Islet of Langerhans (tissue), 1 donor: ENCODE results near the gene LRFN2.

Experiments used
- FAIRE-seq: peaks from one replicate; lab custom pipeline; 2011; peaks lifted over from hg19 to GRCh38; lab: Jason Lieb, UNC

LRFN2 gene

DNA sequence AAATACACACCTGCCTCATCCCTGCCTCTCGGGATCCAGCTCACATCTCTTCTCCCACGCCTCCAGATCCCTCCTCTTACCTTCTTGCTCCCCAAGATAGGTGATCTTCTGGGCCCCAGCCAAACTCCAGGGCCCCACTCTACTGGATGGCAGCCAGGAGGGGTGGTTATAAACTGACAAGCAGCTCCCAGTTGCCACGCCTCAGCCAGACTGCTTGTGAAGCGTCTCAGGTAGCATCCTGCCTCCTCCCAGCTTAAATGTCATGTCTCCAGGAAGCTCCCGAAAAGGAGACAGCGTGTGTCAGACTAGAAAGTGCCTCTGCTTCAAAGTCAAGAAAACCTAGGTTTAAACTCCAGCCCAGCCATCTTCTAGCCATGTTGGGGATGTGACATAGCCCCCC, 114.1 kb downstream of the LRFN2 start:
- no peak for FAIRE-seq

DNA sequence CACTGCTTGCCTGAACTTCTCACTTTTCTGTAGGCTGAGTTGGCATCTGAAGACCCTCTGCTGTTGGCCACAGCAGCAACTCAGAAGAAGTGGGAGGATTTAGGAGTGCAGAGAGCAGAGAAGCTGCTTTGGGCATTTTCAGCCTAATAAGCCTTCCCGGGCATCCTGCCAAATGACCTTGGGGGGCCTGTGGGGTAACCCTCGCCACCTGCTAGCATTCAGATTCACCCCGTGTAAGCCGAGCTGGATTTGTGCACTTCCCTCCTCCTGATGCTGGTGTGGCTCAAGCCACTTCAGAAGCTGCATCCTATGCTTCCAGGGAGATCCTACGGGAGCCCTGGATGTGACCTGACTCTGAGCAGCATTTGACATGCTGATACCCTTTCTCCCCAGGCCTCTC, 114.8 kb downstream of the LRFN2 start:
- FAIRE-seq, result no peak

DNA sequence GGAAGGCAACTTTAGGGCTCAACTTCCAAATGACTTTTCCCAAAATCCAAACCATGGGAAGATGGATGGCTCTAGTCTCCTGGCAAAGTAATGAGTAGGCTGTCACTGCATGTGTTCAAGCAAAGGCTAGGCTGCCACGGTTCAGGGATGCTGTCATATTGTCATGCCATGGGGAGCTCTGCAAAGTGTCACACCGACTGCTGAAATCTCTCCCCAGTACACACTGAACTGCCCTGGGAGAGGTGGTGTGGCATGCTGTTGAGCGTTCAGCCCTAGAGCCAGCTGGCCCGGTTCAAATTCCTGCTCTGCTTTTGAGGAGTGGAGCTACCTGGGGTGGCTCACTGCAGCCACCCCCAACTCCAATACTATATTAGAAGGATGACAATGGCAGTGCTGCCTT, 115.9 kb downstream of the LRFN2 start:
- no peak for FAIRE-seq

DNA sequence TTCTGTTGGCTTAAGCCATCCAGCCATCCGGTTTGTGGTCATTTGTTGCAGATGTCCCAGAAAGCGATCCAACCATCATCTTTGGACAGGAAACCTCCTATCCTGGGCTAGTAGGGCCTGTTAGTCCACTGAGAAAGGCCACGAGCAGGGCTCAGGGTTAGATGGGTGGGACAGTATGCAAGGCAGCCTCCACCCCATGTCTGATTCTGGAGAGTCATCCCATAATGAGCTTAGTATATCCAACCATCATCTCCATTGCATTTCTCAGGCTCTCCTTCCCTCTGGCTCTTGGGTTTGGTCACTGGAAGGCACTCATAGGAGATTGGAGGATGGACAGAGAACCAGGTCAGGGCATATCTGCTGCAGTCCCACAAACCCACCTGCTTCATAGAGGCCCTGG, 117.8 kb downstream of the LRFN2 start:
- no peak for FAIRE-seq

DNA sequence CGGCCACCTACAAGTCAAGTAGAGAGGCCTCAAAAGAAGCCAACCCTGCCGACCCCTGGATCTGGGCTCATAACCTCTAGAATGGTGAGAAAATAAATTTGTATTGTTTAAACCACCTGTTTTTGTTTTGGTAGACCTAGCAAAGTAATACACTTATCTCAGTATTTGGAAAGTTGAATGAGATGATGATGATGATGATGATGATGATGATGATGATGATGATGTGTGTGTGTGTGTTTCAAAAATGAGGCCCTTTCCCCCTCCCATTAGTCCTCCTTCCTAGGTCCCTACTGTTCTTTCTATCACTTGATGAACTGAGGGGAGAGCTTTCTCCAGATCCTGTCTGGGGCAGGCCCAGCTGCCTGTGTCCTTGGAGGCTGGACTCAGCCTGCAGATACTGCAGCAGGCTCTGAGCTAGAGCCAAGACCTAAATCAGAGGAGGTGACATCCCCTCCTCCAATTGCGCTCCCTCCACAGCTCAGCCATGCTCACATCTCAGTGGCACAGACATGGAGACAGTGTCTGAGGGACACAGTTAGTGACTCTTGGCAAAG, 120.1 kb downstream of the LRFN2 start:
- no peak for FAIRE-seq

DNA sequence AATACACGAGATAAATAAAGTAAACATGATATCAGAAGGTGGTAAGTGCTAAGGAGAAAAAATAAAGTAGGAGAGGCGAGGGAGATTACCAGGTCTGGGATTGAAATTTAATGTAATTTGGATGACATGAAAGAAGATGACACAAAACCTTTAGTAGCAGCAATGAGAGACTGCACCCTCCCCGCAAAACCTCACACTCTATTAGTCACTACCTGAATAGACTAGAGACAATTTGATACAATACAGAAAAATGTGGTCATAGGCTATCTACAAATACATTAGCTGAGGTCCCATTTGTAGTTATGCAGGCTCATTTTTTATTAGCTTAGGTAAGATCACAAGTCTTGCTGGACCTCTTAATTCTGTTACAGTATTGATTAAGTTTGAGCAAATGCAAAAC, 125.5 kb downstream of the LRFN2 start:
- FAIRE-seq, result no peak

DNA sequence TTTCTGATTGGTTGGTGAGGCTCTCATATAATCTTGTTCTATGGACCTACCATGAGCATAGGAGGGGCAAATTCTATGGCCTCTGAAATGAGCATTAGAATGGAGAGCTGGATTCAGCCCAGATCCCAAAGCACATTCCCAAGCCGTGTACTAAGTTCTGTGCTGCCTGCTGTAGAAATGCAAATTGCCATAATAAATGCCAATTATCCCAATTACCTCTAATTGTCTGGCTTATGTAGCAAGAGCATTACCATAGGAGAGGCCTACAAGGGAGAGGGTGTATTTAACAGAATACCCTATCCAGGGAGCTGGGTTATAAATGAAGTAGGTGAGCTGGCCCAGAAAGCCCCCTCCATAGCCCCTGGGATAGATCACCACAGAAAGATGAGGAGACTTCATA, 126.8 kb downstream of the LRFN2 start:
- FAIRE-seq, result no peak

DNA sequence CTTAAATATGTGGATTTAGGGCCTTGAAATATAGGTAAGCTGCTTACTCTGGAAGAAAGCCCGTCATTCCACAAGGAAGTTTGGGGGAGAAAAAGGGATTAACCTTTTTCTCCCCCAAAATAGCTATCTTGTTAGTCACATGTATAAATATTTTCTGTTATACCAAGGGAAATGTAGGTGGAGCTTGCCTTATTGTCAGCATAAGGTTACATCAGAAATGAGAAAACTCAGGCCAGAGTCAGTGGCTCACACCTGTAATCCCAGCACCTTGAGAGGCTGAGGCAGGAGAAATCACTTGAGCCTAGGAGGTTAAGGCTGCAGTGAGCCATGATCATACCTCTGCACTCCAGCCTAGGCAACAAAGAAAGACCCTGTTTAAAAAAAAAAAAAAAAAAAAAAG, 129.9 kb downstream of the LRFN2 start:
- no peak for FAIRE-seq

DNA sequence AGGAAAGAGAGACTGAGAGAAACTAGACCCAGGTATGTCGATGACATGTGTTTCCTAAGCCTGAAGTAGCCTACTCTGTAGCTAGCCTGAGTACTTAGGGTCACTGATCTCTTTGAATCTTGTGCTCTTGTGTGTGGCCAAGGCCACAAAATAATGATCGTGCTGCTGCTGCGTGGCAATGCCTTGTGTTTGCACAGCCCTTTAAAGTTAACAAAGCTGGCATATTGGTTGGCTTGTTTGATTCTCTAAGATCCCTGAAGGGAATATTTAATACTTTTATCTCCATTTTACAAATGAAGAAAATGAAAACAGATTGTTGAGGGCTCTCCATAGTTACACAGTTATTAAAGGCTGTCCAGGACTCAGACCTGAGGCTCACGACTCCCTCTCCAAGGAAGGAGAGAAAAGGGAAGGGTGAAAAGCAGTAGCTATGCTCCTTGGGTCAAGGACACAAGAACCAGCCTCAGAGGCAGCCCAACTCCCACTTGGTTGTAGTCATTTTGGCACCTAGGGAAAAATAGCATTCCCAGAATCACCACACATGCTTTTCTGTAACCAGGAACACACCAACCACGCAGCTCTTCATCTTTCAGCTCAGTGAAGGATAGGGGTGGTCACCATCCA, 130.7 kb downstream of the LRFN2 start:
- no peak for FAIRE-seq

DNA sequence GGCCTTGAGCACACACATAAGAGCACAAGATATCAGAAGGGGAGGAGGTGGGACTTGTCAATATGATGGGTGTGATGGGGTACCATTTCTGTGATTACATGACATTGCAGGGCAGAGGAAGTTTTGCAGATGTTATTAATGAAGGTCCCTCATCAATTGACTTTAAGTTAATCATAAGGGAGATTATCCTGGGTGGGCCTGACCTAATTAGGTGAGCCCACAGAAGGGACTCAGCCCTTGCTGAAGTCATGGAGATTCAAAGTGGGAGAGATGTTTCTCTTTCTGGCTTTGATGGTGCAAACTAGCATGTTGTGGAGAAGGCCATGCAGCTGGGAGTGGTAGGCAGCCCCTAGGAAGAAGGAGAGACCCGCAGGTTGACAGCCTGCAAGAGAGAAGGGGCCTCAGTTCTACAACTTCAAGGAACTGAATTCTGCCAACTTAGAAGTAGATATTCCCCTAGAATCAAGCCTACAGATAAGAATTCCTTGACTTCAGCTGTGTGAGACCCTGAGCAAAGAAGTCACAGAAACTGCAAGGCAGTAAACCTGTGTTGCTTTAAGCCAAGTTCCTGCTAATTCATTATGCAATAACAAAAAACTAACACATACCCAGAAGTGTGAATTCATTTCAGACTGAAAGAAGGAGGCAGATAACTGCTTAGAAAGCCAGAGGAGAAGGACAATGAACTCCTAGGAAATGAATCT, 131.3 kb downstream of the LRFN2 start:
- no peak for FAIRE-seq

DNA sequence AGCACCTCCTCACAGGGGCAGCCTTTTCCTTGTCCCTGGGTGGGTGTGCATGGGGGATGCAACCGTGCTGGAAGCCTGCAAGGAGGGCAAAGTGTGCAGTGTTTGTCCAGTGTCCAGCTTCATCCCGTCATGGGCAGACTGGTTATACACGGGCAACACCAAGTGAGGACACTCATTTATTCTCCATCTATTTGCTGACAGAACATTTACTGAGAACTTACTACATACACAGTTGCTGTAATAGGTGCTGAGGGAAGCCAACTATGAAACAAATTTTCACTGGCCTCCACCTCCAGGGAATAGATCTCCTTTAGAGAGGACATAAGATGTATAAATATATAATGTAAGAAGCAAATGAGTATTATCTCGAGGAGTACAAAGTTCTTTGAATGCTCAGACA, 136.7 kb downstream of the LRFN2 start:
- FAIRE-seq, result no peak

DNA sequence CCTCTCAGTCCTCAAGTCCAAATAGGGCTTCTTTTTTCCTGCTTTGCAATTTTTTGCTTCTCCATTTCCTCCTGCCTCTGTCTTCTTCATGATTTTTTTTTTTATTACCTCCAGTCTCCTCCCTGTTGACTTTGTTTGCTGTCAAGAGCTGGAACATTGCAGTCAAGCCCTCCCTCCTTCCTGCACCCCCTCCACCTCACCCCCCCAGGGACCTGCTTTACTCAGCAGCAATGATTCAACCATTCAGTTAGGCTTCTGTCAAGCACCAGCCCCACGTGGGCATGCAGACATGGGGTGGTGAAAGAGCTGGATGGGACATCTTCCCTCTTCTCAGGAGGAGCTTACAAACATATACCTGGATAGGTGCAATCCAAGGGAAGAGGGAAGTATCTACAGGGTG, 142.4 kb downstream of the LRFN2 start:
- FAIRE-seq, result no peak

DNA sequence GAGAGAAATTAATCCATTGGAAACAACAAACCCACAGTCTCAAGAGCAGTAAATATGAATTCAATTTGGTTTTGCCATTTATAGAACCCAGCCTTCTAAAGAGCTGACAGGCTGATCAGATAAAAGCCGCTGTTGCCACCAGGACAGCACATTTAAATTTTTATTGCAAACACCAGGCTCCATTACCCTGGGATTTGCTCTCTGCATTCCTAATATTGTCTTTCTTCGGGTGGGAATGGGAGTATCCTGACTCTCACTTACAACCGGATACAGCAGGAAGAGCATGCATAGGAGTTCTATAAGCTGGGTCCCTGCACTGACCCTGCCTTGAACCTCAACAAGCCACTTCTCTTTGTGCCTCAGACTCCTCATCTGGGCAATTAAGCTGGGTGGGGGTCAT, 142.9 kb downstream of the LRFN2 start:
- no peak for FAIRE-seq

DNA sequence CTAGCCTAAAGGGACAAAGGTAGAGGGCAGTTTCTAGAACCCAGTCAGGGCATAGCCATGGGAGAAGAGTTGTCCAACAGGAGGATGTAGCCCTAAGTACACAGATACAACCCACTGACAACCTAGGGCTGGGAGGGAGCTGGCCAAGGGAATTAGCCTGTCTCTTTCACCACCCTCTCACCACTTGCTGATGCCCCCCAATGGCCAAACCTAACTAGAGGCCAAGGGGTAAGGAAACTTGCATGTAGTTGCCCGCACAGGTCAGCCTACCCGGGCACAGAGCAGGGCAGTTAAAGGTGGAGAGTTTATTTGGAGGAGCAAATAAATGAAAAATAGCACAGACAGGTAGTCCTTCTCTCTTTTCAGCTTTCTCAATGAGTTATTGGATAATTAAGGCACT, 143.3 kb downstream of the LRFN2 start:
- FAIRE-seq, result no peak

DNA sequence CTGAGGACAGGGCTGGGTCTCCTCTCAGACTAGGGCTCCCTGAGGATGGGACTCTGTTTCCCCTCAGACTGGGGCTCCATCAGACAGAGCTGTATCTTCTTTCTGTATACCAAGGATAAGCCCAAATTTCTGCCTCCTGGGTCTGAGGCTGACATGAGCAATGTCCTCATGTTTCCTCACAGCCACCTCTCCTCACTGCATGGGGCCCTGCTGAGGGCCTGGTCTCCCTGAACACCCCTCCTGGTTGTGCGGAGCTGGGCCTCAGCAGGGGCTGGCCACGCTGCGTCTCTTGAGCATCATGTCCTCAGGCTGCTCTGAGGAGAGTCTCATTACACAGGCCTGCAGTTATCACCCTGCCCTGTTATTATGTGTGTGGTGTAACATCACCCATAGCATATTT, 144.6 kb downstream of the LRFN2 start:
- no peak for FAIRE-seq

DNA sequence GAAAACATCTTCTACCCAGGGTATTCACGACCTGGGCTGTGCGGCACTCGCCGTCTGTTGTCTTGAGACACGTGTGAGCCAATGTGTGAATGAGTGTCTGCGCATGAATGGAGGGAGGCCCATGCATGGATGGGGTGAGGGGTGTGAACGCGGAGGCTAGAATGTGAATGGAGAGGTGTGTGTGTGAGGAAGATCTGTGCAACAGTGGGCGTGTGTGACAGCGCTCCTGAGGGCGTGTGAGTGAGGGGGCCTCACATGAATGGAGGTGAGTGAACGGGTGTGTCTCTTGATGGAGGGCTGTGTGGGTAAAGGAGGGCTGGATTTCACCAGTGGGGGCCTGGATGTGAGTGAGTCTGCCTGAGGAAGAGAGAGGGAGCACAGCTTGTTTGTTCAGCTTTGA, 146.0 kb downstream of the LRFN2 start:
- no peak for FAIRE-seq

DNA sequence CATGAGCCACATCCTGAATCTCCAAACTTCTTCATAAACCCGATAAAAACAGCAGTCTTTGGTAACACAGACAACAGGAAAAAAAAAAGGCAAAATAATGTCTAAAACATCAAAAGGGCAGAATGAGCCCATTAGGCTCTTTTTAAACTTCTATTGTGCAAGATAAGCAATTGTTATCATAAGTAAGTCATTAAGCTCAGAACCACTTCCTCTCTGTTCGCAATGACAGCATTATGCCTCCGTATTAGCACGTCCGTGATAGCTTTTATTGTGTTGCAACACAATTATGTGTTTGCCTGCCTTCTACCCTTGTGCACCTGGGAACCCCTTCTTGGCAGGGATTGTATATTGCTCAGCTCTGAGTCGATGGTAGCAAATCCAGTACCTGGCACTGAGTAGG, 147.1 kb downstream of the LRFN2 start:
- no peak for FAIRE-seq

DNA sequence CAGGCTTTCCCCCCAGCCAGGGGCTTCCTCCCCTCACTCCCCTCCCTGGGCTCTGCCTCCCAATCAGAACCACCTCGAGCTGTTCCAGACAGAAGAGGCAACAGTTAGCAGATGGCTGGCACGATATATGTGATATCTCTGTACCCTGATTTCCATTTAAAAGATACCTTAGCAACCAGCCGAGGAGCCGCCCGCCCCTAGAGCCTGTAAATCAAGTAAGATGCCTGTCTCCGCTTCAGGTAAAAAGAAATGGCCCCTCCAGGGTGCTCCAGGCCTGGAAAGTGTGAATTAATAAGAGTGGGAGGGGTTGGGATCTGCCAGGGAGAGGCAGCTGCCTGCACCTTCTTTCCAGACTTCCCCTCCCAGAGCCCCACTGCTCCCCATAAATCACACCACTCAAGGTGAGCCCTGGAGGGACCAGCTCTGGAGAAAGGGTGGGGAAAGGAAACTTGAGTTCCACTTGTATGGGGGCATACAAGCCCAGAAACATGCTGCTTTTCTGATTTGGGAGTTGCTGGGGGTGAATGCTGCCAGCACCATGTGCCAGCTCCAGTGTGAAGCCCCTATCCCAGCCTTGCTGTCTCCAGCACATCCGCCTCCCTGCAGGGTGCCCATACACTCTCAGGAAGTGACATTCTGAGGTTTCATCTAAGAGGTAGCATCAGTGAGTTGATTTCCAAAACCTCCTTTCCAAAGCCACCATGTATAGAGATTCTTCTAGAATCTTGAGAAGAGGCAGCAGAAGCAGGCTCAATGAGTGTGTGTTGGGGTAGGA, 148.0 kb downstream of the LRFN2 start:
- no peak for FAIRE-seq

DNA sequence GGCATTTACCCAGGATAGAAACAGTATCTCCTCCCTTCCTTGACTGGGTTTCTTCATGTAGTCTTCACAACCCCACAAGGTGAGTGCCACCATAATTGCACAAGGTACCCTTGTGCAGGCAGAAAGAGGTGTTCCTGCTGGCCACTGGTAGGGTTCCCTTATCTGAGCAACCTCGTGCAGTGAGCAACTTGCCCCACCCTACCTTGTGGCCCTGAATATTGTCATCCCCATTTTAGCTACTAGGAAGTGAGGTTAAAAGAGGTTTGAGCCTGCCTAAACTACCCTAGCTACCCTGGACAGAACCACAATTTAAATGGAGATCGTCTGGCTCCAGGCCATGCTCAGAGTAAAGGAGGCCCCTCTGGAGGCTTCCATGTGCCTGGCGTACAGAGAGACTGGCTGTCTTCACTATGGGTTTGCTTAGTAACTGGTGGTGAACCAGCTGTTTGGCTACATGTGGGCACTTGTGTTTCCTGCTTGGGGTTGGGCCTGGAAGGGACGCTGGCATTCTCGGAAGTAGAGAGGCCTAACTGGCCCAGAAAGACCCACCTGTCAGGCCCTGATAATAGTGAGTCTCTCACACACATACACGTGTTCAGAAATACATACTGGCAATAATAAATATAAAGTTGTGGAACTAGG, 148.8 kb downstream of the LRFN2 start:
- no peak for FAIRE-seq

DNA sequence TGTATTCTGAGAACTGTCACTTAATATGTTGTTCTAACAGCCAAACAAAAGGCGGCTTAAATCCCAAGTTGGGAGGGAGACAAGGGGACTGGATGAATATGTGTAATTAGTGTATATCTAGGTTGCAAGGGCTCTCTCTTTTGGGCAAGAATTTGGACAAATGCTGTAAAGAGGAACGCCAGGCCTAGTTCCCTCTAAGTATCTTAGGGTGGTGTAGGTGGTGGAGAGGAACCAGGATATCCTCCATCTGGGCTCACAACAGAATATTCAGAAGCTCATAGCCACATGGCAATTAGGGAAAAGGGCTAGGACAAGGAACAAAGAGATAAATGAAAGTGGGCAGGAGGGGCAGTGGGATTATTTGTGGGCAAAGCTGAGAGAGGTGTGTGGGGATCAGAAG, 149.5 kb downstream of the LRFN2 start:
- no peak for FAIRE-seq

DNA sequence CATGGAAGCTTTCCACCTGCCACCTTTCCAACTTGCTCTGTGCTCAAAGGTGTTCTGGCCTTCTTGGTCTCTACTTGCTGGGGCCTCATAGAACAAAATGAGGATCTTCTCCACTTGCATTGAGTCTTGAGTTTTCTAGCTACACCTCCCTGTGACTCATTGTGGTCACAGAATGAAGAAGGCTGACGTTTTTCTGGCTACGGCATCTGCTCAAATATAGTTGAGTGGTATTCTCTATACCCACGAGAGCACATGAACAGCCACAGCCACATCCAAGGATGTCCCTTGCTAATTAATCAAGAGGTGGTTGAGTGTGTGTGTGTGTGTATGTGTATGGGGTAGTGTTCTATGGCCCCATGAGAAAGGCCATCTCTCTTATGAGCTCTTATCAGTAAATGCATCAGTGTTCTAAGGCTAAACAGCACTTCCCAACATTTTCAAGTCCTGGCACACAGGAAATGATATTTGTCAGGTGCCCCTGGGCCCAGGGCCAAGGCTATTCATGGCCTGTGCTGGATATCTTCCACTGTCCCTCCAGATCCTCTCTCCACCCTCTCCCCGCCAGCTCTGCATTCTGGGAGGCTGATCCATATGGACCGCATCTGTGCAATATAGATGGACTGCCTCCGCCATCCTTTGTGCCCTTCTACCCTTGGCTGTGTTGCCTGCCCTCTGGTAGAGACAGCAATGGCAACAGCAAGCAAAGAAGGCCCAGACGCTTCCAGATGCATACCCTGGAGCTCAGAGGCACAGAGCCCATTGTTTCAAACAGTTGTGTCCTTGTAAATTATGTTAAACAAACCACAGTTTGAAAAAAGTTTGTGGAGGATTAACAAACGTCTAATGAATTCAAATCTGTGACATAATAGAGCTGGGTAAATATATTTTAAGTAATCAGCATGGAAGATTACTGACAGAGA, 150.2 kb downstream of the LRFN2 start:
- no peak for FAIRE-seq

DNA sequence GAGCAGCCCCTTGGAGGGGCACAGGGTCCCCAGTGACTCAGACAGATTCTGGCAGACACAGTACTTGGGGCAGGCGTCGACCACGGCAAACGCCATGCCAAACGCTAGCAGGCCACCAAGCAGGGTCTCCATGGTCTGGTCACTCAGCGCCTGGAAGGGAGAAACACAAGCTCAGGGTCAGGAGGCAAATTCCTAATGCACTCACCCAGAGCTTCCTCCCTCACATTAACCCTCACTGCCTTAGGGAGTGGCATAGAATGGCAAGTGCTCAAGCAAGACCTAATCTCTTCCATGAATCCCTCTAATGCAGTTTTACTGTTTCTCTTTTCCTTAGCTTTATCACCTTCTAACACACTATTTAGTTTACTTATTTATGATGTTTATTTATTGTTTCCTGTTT, 154.2 kb downstream of the LRFN2 start:
- FAIRE-seq, result no peak
